ENCODE measurements around the gene HERPUD1.
"Not testable (repeated sequence)": the region's sequence is repeated elsewhere in the genome, so short reads cannot be mapped to it uniquely, and the experiment has no call there.

The HERPUD1 gene

GRCh38 chr16:56986361-56986760 lies 54.4 kb downstream of the HERPUD1 start:
- ATAC-seq = no peak

GRCh38 chr16:56986908-56987307 lies 55.0 kb downstream of the HERPUD1 start:
- ATAC-seq = not testable (repeated sequence)

More at GRCh38 chr16:56986361-56986760, 54.4 kb downstream of the HERPUD1 start:
- TF ChIP-seq ISL1 (CRISPR knock-in tag; IDR thresholded peaks at IDR 0.05) (no peak), OSR1 (CRISPR knock-in tag; IDR thresholded peaks at IDR 0.05) (no peak)

GRCh38 chr16:56987692-56988091 lies 55.8 kb downstream of the HERPUD1 start:
- TF ChIP-seq CSRNP3 (CRISPR knock-in tag; IDR thresholded peaks at IDR 0.05) (no peak), ESRRG (CRISPR knock-in tag; IDR thresholded peaks at IDR 0.05) (no peak), ARNTL (CRISPR knock-in tag; IDR thresholded peaks at IDR 0.05; ENCODE audit: borderline replicate concordance, low read depth) (no peak), ZC3H10 (CRISPR knock-in tag; IDR thresholded peaks at IDR 0.05) (no peak), RARB (CRISPR knock-in tag; IDR thresholded peaks at IDR 0.05) (no peak), ZFP30 (CRISPR knock-in tag; IDR thresholded peaks at IDR 0.05) (no peak), SNAI2 (CRISPR knock-in tag; IDR thresholded peaks at IDR 0.05) (no peak), ZNF8 (CRISPR knock-in tag; IDR thresholded peaks at IDR 0.05) (no peak), OSR1 (CRISPR knock-in tag; IDR thresholded peaks at IDR 0.05) (no peak), ISL1 (CRISPR knock-in tag; IDR thresholded peaks at IDR 0.05) (no peak), BACH2 (CRISPR knock-in tag; IDR thresholded peaks at IDR 0.05; ENCODE audit: borderline replicate concordance) (no peak), ZFP3 (CRISPR knock-in tag; IDR thresholded peaks at IDR 0.05) (no peak), ZNF565 (CRISPR knock-in tag; conservative IDR thresholded peaks at IDR 0.05; ENCODE audit: low read depth) (no peak)
- ATAC-seq = no peak

GRCh38 chr16:56988161-56988947 lies 56.4 kb downstream of the HERPUD1 start:
- ATAC-seq = peak; percentile 1; the same call in 2 of the 3 replicates

GRCh38 chr16:56988948-56989945 lies 57.3 kb downstream of the HERPUD1 start, which contains the start of gene NLRC5:
NLRC5 (plus strand) TSS chr16:56989557; CDS start chr16:57020713, 31,156 bp downstream.
- TF ChIP-seq ISL1 (CRISPR knock-in tag; IDR thresholded peaks at IDR 0.05) (no peak), GLIS3 (CRISPR knock-in tag; IDR thresholded peaks at IDR 0.05) (0 out of 2 replicates have a peak, but pooled peaks have one; percentile 43)
- ATAC-seq = peak; percentile 93

More at GRCh38 chr16:56988161-56988947, 56.4 kb downstream of the HERPUD1 start:
- TF ChIP-seq CSDC2 (CRISPR knock-in tag; IDR thresholded peaks at IDR 0.05) (no peak), GLIS3 (CRISPR knock-in tag; IDR thresholded peaks at IDR 0.05) (no peak)

GRCh38 chr16:56989988-56990387 lies 58.0 kb downstream of the HERPUD1 start:
- ATAC-seq = no peak
- TF ChIP-seq RARB (CRISPR knock-in tag; IDR thresholded peaks at IDR 0.05) (no peak), TOX (CRISPR knock-in tag; IDR thresholded peaks at IDR 0.05; ENCODE audit: borderline replicate concordance) (no peak), ESRRG (CRISPR knock-in tag; IDR thresholded peaks at IDR 0.05) (no peak), ZNF8 (CRISPR knock-in tag; IDR thresholded peaks at IDR 0.05) (no peak), OSR1 (CRISPR knock-in tag; IDR thresholded peaks at IDR 0.05) (no peak), CSDC2 (CRISPR knock-in tag; IDR thresholded peaks at IDR 0.05) (no peak), GLIS3 (CRISPR knock-in tag; IDR thresholded peaks at IDR 0.05) (no peak), SNAI2 (CRISPR knock-in tag; IDR thresholded peaks at IDR 0.05) (no peak), TSHZ2 (CRISPR knock-in tag; IDR thresholded peaks at IDR 0.05) (no peak), ZFP30 (CRISPR knock-in tag; IDR thresholded peaks at IDR 0.05) (no peak), ZC3H10 (CRISPR knock-in tag; IDR thresholded peaks at IDR 0.05) (no peak), CSRNP3 (CRISPR knock-in tag; IDR thresholded peaks at IDR 0.05) (no peak), ZNF565 (CRISPR knock-in tag; conservative IDR thresholded peaks at IDR 0.05; ENCODE audit: low read depth) (no peak)

Data from SK-N-SH treated with all-trans-retinoic acid at 6 μM for 48 hours (cell line).